WTC11 (cell line): ENCODE data around the gene PSME2. TPM values are rescaled to one million over a fixed set of nuclear protein-coding genes. Genes with fewer than 3 reads are reported as not detected.

Experiments used
- ATAC-seq: fragments of 200-7000 bp; cut with Tn5 transposase; 2 replicates; pipeline ENCODE4 v1.10.0; 2021; ENCODE audit warnings: mild to moderate bottlenecking, moderate library complexity
- CTCF ChIA-PET: fragments of 300-600 bp; sonication (Branson Sonifier 250); formaldehyde crosslinking; loops from one replicate; lab custom pipeline; 2021; ENCODE audit warnings: antibody characterized with exemption; lab: Charles Lee
- POLR2A ChIA-PET: fragments of 350-600 bp; sonication (Branson Sonifier 250); formaldehyde crosslinking; loops from one replicate; lab custom pipeline; 2021; ENCODE audit warnings: antibody characterized with exemption; lab: Charles Lee
- DNase-seq: peaks from one replicate; pipeline ENCODE4 v3.0.0; 2021; ENCODE audit warnings: low spot score
- H3K27ac Mint-ChIP-seq: 2 replicates; pipeline ENCODE4 v1.8.0; 2021; ENCODE audit warnings: mixed read lengths
- H3K27me3 Mint-ChIP-seq: 2 replicates; pipeline ENCODE4 v1.8.0; 2021; ENCODE audit warnings: low read depth, mild to moderate bottlenecking, moderate library complexity, mixed read lengths
- H3K36me3 Mint-ChIP-seq: 2 replicates; pipeline ENCODE4 v1.8.0; 2021; ENCODE audit warnings: mixed read lengths
- H3K4me1 Mint-ChIP-seq: 2 replicates; pipeline ENCODE4 v1.8.0; 2022; ENCODE audit warnings: mixed read lengths
- H3K4me3 Mint-ChIP-seq: 2 replicates; pipeline ENCODE4 v1.8.0; 2021; ENCODE audit warnings: mild to moderate bottlenecking, moderate library complexity, mixed read lengths
- H3K9me3 Mint-ChIP-seq: 2 replicates; pipeline ENCODE4 v1.8.0; 2021; ENCODE audit warnings: mixed read lengths
- ATF6 ChIP-seq: sonication (generic); formaldehyde crosslinking; IDR thresholded peaks from 2 replicates; pipeline ENCODE4 v1.8.1; 2023; ENCODE audit warnings: mild to moderate bottlenecking, missing genetic modification reagents
- CREM ChIP-seq: sonication (generic); formaldehyde crosslinking; IDR thresholded peaks from 2 replicates; pipeline ENCODE4 v1.8.1; 2022; ENCODE audit warnings: mild to moderate bottlenecking, missing genetic modification reagents, moderate library complexity
- ETV6 ChIP-seq: sonication (generic); formaldehyde crosslinking; IDR thresholded peaks from 2 replicates; pipeline ENCODE4 v1.8.1; 2022; ENCODE audit warnings: mild to moderate bottlenecking, missing genetic modification reagents
- GABPB1 ChIP-seq: sonication (generic); formaldehyde crosslinking; IDR thresholded peaks from 2 replicates; pipeline ENCODE4 v1.8.1; 2023; ENCODE audit warnings: mild to moderate bottlenecking, missing genetic modification reagents
- HMGA2 ChIP-seq: fragments of 250-450 bp; sonication (Bioruptor Pico); IDR thresholded peaks from 2 replicates; pipeline ENCODE4 v1.4.0; 2021; ENCODE audit warnings: mild to moderate bottlenecking, moderate library complexity
- MAX ChIP-seq: sonication (generic); formaldehyde crosslinking; IDR thresholded peaks from 2 replicates; pipeline ENCODE4 v1.8.0; 2022; ENCODE audit warnings: mild to moderate bottlenecking, missing genetic modification reagents
- MXD4 ChIP-seq: fragments of 250-450 bp; sonication (Bioruptor Pico); IDR thresholded peaks from 2 replicates; pipeline ENCODE4 v1.8.0; 2021; ENCODE audit warnings: mild to moderate bottlenecking, moderate library complexity, borderline replicate concordance
- ZBTB21 ChIP-seq: sonication (generic); formaldehyde crosslinking; IDR thresholded peaks from 2 replicates; pipeline ENCODE4 v1.8.1; 2023; ENCODE audit warnings: mild to moderate bottlenecking, missing genetic modification reagents, borderline replicate concordance
- ZMAT4 ChIP-seq: fragments of 250-450 bp; sonication (Bioruptor Pico); IDR thresholded peaks from 2 replicates; pipeline ENCODE4 v1.9.0; 2021; ENCODE audit warnings: mild to moderate bottlenecking
- ZNF121 ChIP-seq: sonication (generic); formaldehyde crosslinking; IDR thresholded peaks from 2 replicates; pipeline ENCODE4 v1.8.0; 2023; ENCODE audit warnings: missing genetic modification reagents
- ZNF219 ChIP-seq: sonication (generic); formaldehyde crosslinking; IDR thresholded peaks from 2 replicates; pipeline ENCODE4 v1.8.0; 2023; ENCODE audit warnings: missing genetic modification reagents, mild to moderate bottlenecking, borderline replicate concordance
- ZNF232 ChIP-seq: sonication (generic); formaldehyde crosslinking; IDR thresholded peaks from 2 replicates; pipeline ENCODE4 v1.8.0; 2022; ENCODE audit warnings: mild to moderate bottlenecking, missing genetic modification reagents
- ZNF396 ChIP-seq: fragments of 250-450 bp; sonication (Bioruptor Pico); IDR thresholded peaks from 2 replicates; pipeline ENCODE4 v1.8.0; 2021; ENCODE audit warnings: mild to moderate bottlenecking, moderate library complexity, borderline replicate concordance
- total RNA-seq: library from RNA; stranded (reverse); gene quantifications from 3 replicates; pipeline ENCODE4 v1.2.3, GENCODE V29; 2021
- TF ChIP-seq, protein P1 (sequence below): fragments of 250-450 bp; sonication (Bioruptor Pico); conservative IDR thresholded peaks from 2 replicates; pipeline ENCODE4 v1.9.0; 2021; ENCODE audit warnings: mild to moderate bottlenecking
- TF ChIP-seq, protein P2 (sequence below): fragments of 250-450 bp; sonication (Bioruptor Pico); IDR thresholded peaks from 2 replicates; pipeline ENCODE4 v1.8.0; 2021; ENCODE audit warnings: mild to moderate bottlenecking
- TF ChIP-seq, protein P3 (sequence below): sonication (generic); formaldehyde crosslinking; IDR thresholded peaks from 2 replicates; pipeline ENCODE4 v1.8.1; 2022; ENCODE audit warnings: missing genetic modification reagents, borderline replicate concordance

Gene PSME2
- total RNA-seq, 1 experiment from 2014 or later = 103 TPM

DNA sequence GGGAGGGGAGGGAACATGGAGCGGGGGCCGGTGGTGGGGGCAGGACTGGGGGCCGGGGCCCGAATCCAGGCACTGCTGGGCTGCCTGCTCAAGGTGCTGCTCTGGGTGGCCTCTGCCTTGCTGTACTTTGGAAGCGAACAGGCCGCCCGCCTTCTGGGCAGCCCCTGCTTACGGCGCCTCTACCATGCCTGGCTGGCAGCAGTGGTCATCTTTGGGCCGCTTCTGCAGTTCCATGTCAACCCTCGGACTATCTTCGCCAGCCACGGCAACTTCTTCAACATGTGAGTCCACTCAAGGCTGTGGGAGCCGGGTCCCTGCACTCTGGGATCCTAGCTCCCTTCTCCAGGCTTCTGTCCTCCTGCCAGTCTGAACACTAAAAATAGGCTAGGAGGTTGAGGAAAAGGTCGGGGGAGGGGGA is 14.9 kb downstream of the PSME2 start (continued):
- TF ChIP-seq, protein P1, sequence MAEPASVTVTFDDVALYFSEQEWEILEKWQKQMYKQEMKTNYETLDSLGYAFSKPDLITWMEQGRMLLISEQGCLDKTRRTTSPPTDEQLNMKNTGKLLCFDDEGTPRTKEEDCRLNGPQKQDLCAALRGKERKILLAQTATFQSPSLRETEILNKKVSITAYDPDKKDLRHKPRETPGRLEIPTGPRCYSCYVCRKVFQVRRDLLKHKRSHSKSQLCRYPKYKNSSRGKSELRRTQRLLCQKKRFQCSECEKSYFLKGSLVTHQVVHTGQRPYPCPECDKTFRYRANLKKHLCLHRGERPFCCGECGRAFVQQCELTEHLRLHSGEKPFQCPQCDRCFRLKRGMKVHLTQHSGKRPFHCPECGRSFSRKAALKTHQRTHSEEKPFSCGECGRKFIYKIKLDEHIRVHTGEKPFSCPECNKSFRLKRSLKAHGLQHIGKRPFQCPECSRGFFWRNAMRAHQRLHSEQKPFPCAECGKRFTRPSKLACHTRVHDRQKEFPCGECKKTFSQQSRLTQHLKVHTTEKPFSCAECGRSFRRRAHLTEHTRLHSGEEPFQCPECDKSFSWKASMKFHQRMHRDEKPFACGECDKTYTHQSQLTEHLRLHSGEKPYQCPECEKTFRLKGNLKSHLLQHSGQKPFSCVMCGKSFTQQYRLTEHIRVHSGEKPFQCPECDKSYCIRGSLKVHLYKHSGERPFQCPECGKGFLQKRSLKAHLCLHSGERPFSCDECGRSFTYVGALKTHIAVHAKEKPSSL = no peak

DNA sequence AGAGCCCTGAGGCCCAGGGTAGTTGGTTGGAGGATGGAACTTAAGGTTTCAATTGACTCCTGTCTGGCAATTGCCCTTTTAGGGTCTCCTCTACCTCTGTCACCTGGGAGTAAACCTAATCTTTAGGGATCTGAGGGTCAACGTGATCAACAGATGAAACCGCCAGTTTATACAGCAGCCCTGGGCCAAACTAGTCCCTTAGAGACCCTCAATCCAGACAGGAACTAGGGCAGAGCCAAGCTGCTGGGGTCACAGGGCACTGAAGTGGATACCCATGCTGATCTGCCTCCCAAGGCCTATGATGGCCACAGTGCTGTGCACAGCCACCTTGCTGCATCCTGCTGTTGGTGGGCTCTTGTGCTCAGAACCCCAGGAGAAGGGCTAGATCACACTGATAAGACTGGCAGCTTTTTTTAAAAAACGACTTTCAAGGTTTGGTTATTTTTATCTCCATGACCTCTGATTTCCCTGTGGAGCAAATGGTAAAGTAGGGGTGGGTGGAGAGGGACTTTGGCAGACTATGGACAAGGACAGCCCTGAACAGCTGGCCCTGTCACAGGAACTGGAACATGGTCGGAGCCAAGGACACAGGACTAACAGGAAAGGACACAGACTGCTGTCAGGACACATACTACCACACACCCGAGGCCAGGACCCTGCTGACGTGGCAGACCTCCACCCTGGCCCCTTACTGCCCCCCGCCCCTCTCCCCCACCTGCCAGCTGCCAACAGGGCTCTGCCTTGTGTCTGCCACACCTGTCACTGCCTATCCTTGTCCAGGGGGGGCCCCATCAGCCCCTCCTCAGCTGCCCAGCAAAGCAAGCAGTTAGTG is 15.5 kb downstream of the PSME2 start:
- Mint-ChIP-seq H3K9me3 (no peaks in the 10 kb centered on the region), H3K27me3 (no peaks in the 10 kb centered on the region; the same call in 1 of the 2 replicates), H3K27ac (0 out of 2 replicates have a peak overlapping the region, but pooled peaks have one; percentile 67), H3K36me3 (no peaks in the 10 kb centered on the region), H3K4me3 (no peak overlapping the region), H3K4me1 (peaks cover 10% of the 10 kb centered on the region)
- CTCF ChIA-PET = interaction anchor here (3.1 kb wide), 1 partner anchor 22 kb away, joined by 10 read pairs; no protein-coding TSS in a partner anchor
- ATAC-seq (no peak), DNase-seq (no peak)
- POLR2A ChIA-PET = no interaction called here
- TF ChIP-seq ZNF232 (no peak), ZBTB21 (CRISPR knock-in tag) (no peak), GABPB1 (CRISPR knock-in tag) (no peak), HMGA2 (no peak), ATF6 (CRISPR knock-in tag) (no peak), ZNF219 (CRISPR knock-in tag) (no peak), CREM (CRISPR knock-in tag) (no peak), ZNF396 (CRISPR knock-in tag) (no peak), ZMAT4 (CRISPR knock-in tag) (no peak), MAX (CRISPR knock-in tag) (no peak), MXD4 (no peak), ZNF121 (CRISPR knock-in tag) (no peak), ETV6 (CRISPR knock-in tag) (no peak)
- TF ChIP-seq, protein P2, sequence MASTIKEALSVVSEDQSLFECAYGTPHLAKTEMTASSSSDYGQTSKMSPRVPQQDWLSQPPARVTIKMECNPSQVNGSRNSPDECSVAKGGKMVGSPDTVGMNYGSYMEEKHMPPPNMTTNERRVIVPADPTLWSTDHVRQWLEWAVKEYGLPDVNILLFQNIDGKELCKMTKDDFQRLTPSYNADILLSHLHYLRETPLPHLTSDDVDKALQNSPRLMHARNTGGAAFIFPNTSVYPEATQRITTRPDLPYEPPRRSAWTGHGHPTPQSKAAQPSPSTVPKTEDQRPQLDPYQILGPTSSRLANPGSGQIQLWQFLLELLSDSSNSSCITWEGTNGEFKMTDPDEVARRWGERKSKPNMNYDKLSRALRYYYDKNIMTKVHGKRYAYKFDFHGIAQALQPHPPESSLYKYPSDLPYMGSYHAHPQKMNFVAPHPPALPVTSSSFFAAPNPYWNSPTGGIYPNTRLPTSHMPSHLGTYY (CRISPR knock-in tag) = no peak
- TF ChIP-seq, protein P3, sequence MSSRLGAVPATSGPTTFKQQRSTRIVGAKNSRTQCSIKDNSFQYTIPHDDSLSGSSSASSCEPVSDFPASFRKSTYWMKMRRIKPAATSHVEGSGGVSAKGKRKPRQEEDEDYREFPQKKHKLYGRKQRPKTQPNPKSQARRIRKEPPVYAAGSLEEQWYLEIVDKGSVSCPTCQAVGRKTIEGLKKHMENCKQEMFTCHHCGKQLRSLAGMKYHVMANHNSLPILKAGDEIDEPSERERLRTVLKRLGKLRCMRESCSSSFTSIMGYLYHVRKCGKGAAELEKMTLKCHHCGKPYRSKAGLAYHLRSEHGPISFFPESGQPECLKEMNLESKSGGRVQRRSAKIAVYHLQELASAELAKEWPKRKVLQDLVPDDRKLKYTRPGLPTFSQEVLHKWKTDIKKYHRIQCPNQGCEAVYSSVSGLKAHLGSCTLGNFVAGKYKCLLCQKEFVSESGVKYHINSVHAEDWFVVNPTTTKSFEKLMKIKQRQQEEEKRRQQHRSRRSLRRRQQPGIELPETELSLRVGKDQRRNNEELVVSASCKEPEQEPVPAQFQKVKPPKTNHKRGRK (CRISPR knock-in tag) = no peak
